Keratinocyte (primary cell): ENCODE measurements around the gene SATB2.

Source experiments
- CTCF ChIP-seq, 3 experiments: IDR thresholded peaks in 1 of 3; conservative IDR thresholded peaks in 1 of 3; optimal IDR thresholded peaks in 1 of 3; 2 replicates in 2 of 3; 3 replicates in 1 of 3; pipeline versions ENCODE3 to v1.5.1; 2011; ENCODE audit warnings: low read length in 3 of 3, mild to moderate bottlenecking in 3 of 3, moderate library complexity in 2 of 3, control low read depth in 1 of 3, inconsistent platforms in 1 of 3; ENCODE audit not compliant: insufficient read depth in 2 of 3; ENCODE audit errors: extremely low read depth in 1 of 3
- EZH2 ChIP-seq: IDR thresholded peaks from one replicate; pipeline ENCODE4 v1.6.1; 2012; ENCODE audit warnings: inconsistent platforms, mild to moderate bottlenecking, low read length, moderate library complexity

DNA sequence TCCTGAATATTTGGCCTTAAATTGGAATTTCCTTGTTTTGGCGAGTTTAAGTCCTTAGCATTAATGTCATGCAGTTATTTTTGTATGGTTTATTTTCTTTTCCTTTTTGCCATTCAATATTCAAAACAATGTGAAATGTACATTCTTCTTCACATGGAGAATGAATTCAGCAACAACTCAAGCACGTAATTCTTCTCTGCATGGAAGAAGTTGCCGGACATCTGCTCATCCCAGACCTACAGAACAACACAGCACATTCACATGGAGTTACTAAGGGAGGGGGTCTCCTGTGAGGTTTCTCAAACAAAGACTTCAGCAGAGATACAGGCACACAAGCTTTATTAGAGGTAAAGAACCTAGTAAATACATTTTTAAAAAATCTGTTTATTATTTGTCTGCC, 236.8 kb downstream of the SATB2 start:
- no peak for TF ChIP-seq CTCF (optimal IDR thresholded peaks at IDR 0.05 in 1 of 3, IDR thresholded peaks at IDR 0.05 in 1 of 3, conservative IDR thresholded peaks at IDR 0.05 in 1 of 3; ENCODE audit: extremely low read depth in 1 of 3, insufficient read depth in 2 of 3, low read length in 3 of 3)
- no peak for TF ChIP-seq EZH2
